ENCODE measurements around the gene CELF2.
"Not testable (repeated sequence)": the region's sequence is repeated elsewhere in the genome, so short reads cannot be mapped to it uniquely, and the experiment has no call there.

Gene CELF2

GRCh38 chr10:11181978-11182377 is 164.3 kb downstream of the CELF2 start:
- H3K36me3 ChIP-seq (ENCODE audit: control insufficient read depth in 2 of 2, insufficient read depth in 1 of 2, low read length in 2 of 2), result no peaks in the 10 kb centered on the region
- H3K4me1 ChIP-seq (ENCODE audit: control insufficient read depth, insufficient read depth, low read length), result peaks cover 4% of the 10 kb centered on the region
- POLR2A ChIA-PET, result no interaction called here
- H3K4me3 ChIP-seq (ENCODE audit: low read depth, low read length), result no peak overlapping the region
- no peak overlapping the region for H3K27ac ChIP-seq (ENCODE audit: extremely low read depth, low read depth, low read length)
- CTCF ChIA-PET, result no interaction called here
- no peak for TF ChIP-seq KLF16 (tag by site-specific recombination; IDR thresholded peaks at IDR 0.05)
- TF ChIP-seq ZBTB44 (tag by site-specific recombination; IDR thresholded peaks at IDR 0.05), result no peak
- TF ChIP-seq, protein P1, sequence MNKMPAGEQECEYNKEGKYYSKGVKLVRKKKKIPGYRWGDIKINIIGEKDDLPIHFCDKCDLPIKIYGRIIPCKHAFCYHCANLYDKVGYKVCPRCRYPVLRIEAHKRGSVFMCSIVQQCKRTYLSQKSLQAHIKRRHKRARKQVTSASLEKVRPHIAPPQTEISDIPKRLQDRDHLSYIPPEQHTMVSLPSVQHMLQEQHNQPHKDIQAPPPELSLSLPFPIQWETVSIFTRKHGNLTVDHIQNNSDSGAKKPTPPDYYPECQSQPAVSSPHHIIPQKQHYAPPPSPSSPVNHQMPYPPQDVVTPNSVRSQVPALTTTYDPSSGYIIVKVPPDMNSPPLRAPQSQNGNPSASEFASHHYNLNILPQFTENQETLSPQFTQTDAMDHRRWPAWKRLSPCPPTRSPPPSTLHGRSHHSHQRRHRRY (tag by site-specific recombination; IDR thresholded peaks at IDR 0.05), result no peak
- no peak for TF ChIP-seq ZFP37 (tag by site-specific recombination; IDR thresholded peaks at IDR 0.05)
- no peak for TF ChIP-seq TSHZ1 (tag by site-specific recombination; IDR thresholded peaks at IDR 0.05; ENCODE audit: borderline replicate concordance)
- H3K9me3 ChIP-seq (ENCODE audit: control insufficient read depth, insufficient read depth, low read depth, low read length), result no peaks in the 10 kb centered on the region

- TF ChIP-seq ZBTB10 (tag by site-specific recombination; IDR thresholded peaks at IDR 0.05), result no peak
- no peak for TF ChIP-seq ZNF302 (tag by site-specific recombination; IDR thresholded peaks at IDR 0.05; ENCODE audit: low read depth)
- H3K27ac ChIP-seq (ENCODE audit: extremely low read depth, low read depth, low read length), result no peak overlapping the region
- no peaks in the 10 kb centered on the region for H3K36me3 ChIP-seq (ENCODE audit: control insufficient read depth in 2 of 2, insufficient read depth in 1 of 2, low read length in 2 of 2)
- H3K9me3 ChIP-seq (ENCODE audit: control insufficient read depth, insufficient read depth, low read depth, low read length), result no peaks in the 10 kb centered on the region
- no peak overlapping the region for H3K4me3 ChIP-seq (ENCODE audit: low read depth, low read length)
- ChIA-PET CTCF (no interaction called here), POLR2A (no interaction called here)
- H3K4me1 ChIP-seq (ENCODE audit: control insufficient read depth, insufficient read depth, low read length), result peaks cover 1% of the 10 kb centered on the region
Observed at GRCh38 chr10:11183015-11183414, 165.3 kb downstream of the CELF2 start.

DNA sequence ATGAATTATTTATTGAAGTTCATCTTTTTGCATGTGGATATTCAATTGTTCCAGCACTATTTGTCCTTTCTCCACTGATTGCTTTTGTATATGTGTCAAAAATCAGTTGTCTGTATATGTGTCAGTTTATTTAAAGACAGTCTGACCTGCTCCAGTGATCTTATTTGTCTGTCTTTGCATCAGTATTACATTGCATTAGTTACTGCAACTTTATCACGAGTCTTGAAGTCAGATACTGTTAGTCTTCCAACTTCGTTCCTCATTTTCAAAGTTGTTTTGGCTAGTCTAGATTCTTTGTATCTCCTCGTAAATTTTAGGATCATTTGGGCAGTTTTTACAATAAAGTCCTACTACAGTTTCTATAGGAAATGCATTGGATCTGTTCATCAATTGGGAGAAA is 166.4 kb downstream of the CELF2 start:
- H3K9me3 ChIP-seq (ENCODE audit: control insufficient read depth, insufficient read depth, low read depth, low read length), result no peaks in the 10 kb centered on the region
- no peak for TF ChIP-seq ZNF266 (tag by site-specific recombination; IDR thresholded peaks at IDR 0.05; ENCODE audit: low read depth)
- TF ChIP-seq, protein P2, sequence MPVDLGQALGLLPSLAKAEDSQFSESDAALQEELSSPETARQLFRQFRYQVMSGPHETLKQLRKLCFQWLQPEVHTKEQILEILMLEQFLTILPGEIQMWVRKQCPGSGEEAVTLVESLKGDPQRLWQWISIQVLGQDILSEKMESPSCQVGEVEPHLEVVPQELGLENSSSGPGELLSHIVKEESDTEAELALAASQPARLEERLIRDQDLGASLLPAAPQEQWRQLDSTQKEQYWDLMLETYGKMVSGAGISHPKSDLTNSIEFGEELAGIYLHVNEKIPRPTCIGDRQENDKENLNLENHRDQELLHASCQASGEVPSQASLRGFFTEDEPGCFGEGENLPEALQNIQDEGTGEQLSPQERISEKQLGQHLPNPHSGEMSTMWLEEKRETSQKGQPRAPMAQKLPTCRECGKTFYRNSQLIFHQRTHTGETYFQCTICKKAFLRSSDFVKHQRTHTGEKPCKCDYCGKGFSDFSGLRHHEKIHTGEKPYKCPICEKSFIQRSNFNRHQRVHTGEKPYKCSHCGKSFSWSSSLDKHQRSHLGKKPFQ (tag by site-specific recombination; IDR thresholded peaks at IDR 0.05), result no peak
- no peak for TF ChIP-seq ZNF114 (tag by site-specific recombination; IDR thresholded peaks at IDR 0.05)
- TF ChIP-seq SCRT2 (tag by site-specific recombination; IDR thresholded peaks at IDR 0.05), result no peak
- no peak for TF ChIP-seq ZNF521 (tag by site-specific recombination; IDR thresholded peaks at IDR 0.05)
- TF ChIP-seq ZNF571 (tag by site-specific recombination; IDR thresholded peaks at IDR 0.05), result no peak
- no peak overlapping the region for H3K27ac ChIP-seq (ENCODE audit: extremely low read depth, low read depth, low read length)
- no peak overlapping the region for H3K4me3 ChIP-seq (ENCODE audit: low read depth, low read length)
- ChIA-PET CTCF (no interaction called here), POLR2A (no interaction called here)
- H3K4me1 ChIP-seq (ENCODE audit: control insufficient read depth, insufficient read depth, low read length), result no peaks in the 10 kb centered on the region
- H3K36me3 ChIP-seq (ENCODE audit: control insufficient read depth in 2 of 2, insufficient read depth in 1 of 2, low read length in 2 of 2), result no peaks in the 10 kb centered on the region

DNA sequence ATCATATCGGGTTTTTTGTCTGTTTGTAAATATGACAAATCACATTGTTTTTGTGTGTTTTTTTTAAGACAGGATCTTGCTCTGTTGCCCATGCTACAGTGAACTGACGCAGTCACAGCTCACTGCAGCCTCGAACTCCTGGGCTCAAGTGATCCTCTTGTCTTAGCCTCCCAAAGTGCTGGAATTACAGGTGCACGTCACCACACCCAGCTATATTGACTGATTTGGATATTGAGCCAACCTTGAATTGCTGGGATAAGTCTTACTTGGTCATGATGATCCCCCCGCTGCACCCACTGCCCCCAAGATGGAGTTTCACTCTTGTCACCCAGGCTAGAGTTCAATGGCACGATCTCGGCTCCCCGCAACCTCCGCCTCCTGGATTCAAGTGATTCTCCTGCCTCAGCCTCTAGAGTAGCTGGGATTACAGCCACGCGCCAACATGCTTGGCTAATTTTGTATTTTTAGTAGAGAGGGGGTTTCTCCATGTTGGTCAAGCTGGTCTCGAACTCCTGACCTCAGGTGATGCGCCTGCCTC is 167.5 kb downstream of the CELF2 start:
- CTCF ChIA-PET; H3K9me3 ChIP-seq (ENCODE audit: control insufficient read depth, insufficient read depth, low read depth, low read length); H3K4me3 ChIP-seq (ENCODE audit: low read depth, low read length); H3K27ac ChIP-seq (ENCODE audit: extremely low read depth, low read depth, low read length); H3K36me3 ChIP-seq (ENCODE audit: control insufficient read depth in 2 of 2, insufficient read depth in 1 of 2, low read length in 2 of 2); POLR2A ChIA-PET: not testable (repeated sequence)
- peaks cover 10% of the 10 kb centered on the region for H3K4me1 ChIP-seq (ENCODE audit: control insufficient read depth, insufficient read depth, low read length)
